Left colon (tissue), 2 donors: ENCODE measurements around the gene ACOT11. TPM values are rescaled to one million over a fixed set of nuclear protein-coding genes. Genes with fewer than 3 reads are reported as not detected.
A peak's percentile ranks its signal among the peaks of the same experiment; 100 is the strongest.
"Not testable (repeated sequence)": the region's sequence is repeated elsewhere in the genome, so short reads cannot be mapped to it uniquely, and the experiment has no call there.

Experiments
- ATAC-seq: fragments of 200-7000 bp; cut with Tn5 transposase; one replicate; pipeline ENCODE4 v1.9.1; 2020; ENCODE audit warnings: mild to moderate bottlenecking, moderate library complexity
- DNase-seq, 2 donors: peaks; one replicate each; pipeline ENCODE4 v3.0.0-alpha.2; 2020
- intact Hi-C, 2 donors: fragments of 100-400 bp; cut with DNase I in 1 of 2; cut with micrococcal nuclease in 1 of 2; formaldehyde crosslinking; loops; one replicate each; pipeline versions ENCODE4 v1.11.2 to v1.14.0; 2022; cut with DNase I, micrococcal nuclease
- total RNA-seq, 2 donors: library from RNA; stranded (reverse); fragmentation: NEBNext Ultra II Directional; extraction: Animal tissue kit (Norgen Biotek cat#: 25700); gene quantifications; one replicate each; pipeline ENCODE4 v1.2.1, GENCODE V29; 2021
- donor health status: DM: no; HTN: no; CAD: no.
- donor health status: DM: yes; HTN: yes; CAD: no.

The ACOT11 gene
- total RNA-seq, 2 donors from 2014 or later, result 59.7 to 77.0 TPM

DNA sequence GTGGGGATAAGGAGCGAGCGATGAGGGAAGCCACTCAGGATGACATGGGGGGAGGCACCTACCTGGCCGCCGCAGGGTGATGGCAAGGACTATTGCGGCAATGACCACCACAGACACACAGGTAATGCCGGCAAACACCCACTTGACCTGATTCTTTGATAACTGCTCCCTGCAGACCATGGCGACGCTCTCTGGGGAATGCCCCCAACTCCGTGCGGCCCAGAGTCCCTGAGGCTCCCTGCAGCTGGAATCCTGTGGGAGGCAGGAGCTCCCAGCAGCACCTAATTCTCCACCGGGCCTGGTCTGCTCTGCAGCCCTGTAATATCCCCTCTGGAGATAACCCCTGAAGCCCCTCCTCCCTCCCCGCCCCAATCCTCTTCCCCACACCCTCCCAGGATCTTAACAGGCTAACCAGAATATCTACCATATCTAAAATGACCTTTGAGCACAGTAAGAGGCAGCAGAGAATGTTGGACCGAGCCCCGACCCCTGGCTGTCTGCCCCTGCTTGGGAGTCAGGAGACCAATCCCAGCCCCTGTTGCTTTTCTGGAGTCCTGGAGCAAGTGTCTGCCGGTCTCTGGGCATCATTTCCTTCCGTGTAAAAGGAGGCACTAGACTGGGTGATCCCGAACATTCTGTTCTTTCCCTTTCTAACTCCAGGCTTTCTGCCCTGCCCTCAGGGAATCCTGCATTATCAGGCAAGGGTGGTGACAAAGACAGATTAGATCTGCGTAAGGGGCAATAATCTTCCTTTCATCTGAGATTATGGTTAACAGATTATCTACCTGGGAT, 75.4 kb downstream of the ACOT11 start, which contains the start of gene FAM151A:
FAM151A (minus strand) TSS at position 310 of the 792 bp plus-strand sequence; CDS start at position 180, 130 bp downstream.
- ATAC-seq, result peak; percentile 82

DNA sequence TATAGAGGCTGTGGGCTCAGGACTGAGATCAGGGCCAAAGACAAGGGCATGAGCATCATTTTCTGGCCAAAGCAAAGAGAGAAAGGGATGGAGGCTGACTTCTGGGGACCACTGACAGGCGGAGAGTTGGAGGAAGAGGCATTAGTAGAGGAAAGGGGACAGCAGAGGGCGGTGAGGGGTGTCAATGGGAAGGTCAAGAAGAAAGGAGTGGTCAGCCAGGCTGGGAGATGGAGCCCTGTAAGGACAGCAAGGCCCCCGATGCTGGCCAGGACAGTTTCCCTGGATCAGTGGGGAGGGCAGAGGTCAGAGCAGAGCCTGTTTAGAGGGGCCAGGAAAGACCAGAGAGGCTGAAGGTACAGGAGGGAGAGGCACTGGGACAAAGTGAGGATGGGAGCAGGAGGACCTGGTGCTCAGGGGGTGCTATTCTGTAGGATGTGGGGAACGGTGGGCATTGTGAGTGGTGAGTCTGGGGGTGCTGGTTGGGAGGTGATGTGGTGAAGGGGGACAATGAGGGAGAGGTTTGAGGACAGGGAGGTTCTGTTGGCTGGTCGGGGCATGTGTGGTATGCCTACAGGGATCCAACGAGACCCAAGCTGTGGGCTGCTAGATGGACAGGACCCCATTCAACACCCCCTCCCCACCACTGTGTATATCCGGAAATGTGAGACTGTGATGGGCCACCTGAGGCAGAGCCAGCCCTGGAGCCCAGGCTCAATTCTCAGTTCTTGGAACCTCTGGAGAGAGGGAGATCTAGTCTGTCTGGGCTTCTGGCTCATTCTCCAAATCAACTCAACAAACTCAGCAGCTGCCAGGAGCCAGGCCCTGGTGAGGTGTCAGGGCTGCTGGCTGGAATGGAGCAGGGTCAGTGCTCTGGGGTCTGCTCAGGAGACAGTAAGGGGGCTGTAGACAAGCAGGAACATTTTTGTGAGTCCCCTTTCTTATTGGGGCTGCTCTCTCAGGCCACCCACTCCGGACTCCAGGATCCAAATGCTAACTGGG, 76.7 kb downstream of the ACOT11 start:
- ATAC-seq, result no peak
- DNase-seq, result no peak
- intact Hi-C loops, result no loop called here

More for the DNA sequence above, 75.4 kb downstream of the ACOT11 start, which contains the start of gene FAM151A:
- DNase-seq, result no peak
- intact Hi-C loops, result no loop called here

DNA sequence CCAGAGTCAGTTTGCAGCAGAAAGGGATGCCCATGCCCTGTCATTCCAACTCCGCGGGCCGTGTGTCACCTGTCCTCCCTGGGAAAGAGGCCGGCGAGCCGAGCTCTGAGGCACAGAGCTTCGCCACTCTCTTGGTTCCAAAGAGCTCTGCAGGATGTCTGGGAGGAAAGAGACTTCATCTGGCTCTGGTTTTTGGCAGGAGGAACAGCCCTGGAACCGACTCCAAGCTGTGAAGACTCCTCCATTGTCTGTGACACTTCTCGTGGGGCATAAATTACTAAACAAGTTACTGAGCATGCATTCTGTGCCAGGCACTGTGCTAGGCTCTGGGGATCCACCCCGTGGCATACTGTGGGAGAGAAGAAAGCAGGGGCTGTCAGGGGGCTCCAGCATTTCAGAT, 79.2 kb downstream of the ACOT11 start:
- ATAC-seq (no peak), DNase-seq (no peak)
- intact Hi-C loops, result no loop called here

DNA sequence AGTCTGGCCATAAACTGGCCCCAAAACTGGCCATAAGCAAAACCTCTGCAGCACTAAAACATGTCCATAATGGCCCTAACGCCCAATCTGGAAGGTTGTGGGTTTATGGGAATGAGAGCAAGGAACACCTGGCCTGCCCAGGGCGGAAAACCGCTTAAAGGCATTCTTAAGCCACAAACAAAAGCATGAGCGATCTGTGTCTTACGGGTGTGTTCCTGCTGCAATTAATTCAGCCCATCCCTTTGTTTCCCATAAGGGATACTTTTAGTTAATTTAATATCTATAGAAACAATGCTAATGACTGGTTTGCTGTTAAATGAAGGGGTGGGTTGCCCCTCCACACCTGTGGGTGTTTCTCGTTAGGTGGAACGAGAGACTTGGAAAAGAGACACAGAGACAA, 87.8 kb downstream of the ACOT11 start:
- DNase-seq, ATAC-seq, intact Hi-C loops: not testable (repeated sequence)

DNA sequence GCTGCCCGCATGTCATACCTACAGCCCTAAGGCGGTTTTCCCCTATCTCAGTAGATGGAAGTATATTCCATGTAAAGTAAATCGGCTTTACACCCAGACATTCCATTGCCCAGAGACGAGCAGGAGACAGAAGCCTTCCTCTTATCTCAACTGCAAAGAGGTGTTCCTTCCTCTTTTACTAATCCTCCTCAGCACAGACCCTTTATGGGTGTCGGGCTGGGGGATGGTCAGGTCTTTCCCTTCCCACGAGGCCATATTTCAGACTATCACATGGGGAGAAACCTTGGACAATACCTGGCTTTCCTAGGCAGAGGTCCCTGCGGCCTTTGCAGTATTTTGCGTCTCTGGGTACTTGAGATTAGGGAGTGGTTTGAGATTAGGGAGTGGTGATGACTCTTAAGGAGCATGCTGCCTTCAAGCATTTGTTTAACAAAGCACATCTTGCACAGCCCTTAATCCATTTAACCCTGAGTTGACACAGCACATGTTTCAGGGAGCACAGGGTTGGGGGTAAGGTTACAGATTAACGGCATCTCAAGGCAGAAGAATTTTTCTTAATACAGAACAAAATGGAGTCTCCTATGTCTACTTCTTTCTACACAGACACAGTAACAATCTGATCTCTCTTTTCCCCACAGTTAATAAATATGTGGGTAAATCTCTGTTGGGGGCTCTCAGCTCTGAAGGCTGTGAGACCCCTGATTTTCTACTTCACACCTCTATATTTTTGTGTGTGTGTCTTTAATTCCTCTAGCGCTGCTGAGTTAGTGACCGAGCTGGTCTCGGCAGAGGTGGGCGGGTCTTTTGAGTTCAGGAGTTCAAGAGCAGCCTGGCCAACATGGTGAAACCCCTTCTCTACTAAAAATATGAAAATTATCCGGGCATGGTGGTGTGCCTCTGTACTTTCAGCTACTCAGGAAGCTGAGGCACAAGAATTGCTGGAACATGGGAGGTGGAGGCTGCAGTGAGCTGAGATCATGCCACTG, 88.7 kb downstream of the ACOT11 start:
- ATAC-seq, DNase-seq, intact Hi-C loops: not testable (repeated sequence)

DNA sequence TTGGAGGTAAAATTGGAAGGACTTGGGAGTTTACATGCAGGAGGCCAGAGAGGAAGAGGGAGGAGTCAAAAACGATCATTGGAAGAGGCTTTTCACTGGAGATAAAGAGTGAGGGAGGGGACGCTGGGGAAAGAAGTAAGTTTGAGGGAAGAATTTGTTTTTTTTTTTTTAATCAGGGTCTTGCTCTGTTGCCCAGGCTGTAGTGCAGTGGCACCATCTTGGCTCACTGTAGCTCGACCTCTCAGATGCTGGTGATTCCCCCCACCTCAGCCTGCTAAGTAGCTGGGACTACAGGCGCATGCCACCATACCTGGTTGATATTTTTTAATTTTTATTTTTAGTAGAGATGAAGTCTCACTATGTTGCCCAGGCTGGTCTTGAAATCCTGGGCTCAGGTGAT, 92.3 kb downstream of the ACOT11 start:
- DNase-seq, result no peak
- peak; percentile 25 for ATAC-seq
- intact Hi-C loops, result no loop called here

DNA sequence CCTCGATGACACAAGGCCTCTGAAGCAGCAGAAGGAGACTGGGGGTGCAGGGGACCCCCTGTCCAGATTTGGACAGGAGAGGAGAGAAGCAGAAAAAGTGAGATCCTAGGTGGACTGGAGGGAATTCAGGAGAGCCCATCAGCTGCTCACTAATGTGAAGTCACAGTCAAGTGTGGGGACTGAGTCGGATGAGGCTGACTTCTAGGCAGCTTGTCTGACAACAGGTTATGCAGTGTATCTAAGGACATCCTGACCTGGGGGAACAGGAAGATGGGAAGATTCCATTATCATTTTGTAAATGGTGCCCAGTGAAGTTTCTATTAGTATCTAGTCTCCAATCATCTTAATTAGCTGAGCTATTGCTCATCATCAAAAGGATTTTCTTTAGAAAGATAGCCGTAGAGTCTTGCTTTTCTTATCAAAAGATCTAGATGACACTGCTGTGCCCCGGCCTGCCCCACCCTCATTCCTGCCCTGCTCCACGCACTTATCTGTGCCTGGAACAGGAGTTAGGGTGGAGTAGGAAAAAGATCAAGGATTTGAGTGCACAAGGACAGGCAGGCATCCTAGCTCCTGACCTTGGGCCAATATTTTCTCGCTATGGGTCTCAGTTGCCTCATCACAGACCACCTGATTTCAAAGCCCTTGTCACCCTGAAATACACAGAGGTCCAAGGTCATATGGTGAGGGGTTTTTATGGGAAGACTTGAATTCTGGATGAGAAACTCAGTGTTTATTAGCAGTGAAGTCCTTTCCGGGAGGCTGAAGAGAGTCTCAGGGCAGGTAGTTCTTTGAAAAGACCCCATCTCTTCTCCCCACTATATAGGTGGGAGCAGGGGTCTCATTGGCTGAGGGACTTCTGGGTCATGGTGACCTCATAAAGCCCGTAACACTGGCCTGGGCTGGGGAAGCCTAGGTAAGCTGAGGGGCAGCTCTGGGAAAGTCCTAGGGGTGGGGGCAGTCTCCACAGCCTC, 93.1 kb downstream of the ACOT11 start, which contains the start of gene MROH7:
MROH7 (plus strand) TSS at position 924 of the 974 bp plus-strand sequence. CDS start 11,141 bp downstream, outside the sequence.
- DNase-seq (peak; percentile 64 to 81), ATAC-seq (peak; percentile 96)
- intact Hi-C loops, result no loop called here

DNA sequence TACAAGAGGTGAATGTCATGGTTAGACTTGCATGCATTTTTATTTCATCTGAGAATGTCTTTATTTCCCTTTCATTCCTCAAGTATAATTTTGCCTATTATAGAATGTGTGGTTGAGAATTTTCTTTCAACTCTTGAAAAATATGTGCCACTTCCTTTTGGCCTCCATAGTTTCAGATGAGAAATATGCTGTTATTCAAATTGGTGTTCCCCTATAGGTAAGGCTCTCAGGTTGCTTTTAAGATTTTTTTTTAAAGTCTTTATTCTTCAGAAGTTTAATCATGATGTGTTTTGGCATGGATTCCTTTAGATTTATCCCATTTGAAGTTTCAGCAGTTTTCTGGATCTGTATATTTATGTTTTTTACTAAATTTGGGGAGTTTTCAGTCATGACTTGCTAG, 95.7 kb downstream of the ACOT11 start:
- no peak for ATAC-seq
- intact Hi-C loops, result no loop called here
- no peak for DNase-seq

DNA sequence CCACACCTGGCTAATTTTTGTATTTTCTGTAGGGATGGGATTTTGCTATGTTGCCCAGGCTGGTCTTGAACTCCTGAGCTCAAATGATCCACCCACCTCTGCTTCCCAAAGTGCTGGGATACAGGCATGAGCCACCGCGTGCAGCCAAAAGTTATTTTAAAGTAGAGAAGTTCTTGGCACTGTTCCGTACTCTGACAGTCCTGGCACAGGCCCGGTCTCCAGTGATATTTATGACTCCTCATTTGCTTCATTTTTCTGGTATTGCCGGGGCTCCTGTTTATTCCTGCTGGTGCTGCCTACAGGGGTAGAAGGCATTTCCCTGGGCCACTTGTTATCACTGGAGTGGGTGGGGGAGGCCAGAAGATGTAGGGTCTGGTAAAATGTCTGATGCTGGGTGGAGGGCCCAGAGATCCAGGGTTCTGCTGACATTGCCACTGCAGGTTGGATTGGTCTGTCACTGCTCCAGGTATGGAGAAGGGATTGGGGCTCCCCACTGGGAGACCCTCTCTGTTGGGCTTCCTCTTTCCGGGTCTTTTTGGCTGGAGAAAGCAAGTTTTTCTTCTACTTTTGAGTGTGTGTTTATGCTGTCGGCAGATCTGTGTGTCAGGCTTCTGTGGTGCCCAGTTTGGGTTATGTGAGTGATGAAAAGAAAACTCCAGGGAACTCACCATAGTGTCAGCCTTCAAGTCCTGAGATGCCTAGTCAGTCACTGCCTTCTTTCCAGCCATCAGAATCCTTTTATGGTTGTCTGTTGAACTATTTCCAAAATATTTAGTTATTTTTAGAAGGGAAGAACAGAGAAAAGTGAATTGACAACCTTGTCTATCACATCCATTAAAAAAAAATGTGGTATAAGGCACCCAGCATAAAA, 98.0 kb downstream of the ACOT11 start:
- ATAC-seq (no peak), DNase-seq (peak in 1 of 2 donors; percentile 47)
- intact Hi-C loops, result no loop called here

DNA sequence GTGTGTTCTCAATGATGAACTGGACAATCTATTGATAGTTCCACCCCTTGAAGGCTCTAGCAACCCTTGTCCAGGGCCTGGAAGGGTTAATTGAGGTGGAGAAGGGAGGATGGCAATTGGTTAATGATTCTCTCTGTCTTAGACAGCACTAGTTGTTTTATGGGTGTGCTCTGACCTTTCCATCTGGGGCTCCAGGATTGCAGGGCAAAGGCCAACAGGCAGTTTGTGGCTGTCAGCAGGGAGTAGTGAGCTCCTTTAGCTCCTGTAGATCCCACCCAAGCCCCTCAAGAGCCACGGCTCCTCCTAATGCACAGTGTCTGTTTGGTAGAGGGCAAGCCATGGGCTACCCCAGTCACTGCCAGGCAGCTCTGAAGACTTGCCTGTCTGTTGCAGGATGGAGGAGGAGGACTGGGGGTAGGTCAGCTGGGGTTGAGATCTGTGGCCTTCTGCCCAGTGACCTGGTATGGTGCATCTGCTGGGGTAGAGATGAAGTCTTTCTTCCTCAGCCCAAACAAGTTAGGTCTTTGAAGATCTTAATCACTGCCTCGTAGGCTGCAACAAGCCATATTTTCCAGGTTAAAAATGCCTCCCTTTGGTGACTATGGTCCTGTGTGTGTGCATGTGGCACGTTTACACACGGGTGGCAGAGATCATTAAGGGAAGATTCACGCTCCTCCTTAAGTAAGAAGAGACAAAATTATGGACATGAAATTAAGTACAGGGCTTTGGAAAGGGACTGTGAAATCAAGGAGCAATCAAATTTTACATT, 101.3 kb downstream of the ACOT11 start:
- DNase-seq (peak; percentile 74 to 81), ATAC-seq (peak; percentile 93)
- intact Hi-C loops, result no loop called here

DNA sequence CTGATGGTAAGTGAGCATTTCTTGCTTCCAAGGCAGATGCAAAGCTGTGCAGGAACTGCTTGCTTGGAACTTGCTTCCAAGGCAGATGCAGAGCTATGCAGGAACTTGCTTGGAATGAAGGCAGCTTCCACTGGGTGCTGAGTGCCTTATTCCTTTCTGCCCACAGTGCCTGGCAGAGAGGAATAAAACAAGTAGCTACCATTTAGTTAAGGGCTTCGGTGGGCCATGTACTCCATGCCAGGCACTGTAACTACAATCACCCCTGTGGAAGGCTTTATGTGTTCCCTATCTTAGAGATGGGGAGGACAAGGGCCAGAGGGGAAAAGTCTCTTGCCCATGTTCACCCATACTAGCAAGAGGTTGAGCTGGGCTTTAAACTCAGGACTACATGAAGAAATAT, 101.9 kb downstream of the ACOT11 start:
- ATAC-seq (peak; percentile 41), DNase-seq (no peak)
- intact Hi-C loops, result no loop called here

DNA sequence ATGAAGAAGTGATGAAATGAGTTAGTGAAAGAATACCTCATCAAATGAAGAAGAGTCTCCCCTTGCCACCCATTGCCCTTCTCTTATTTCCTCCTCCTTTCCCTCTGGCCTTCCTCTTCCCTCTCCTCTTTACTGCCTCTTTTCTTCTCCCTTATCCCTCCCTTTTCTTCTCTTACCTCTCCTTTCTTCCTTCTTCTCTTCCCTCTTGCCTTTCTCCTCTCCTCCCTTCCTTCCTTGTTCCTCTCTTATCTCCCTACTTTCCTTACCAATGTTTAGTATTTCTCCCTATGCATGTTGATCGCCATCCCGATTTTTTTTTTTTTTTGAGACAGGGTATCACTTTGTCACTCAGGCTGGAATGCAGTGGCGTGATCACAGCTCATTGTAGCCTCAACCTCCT, 102.4 kb downstream of the ACOT11 start:
- intact Hi-C loops, result no loop called here
- no peak for ATAC-seq
- no peak for DNase-seq

DNA sequence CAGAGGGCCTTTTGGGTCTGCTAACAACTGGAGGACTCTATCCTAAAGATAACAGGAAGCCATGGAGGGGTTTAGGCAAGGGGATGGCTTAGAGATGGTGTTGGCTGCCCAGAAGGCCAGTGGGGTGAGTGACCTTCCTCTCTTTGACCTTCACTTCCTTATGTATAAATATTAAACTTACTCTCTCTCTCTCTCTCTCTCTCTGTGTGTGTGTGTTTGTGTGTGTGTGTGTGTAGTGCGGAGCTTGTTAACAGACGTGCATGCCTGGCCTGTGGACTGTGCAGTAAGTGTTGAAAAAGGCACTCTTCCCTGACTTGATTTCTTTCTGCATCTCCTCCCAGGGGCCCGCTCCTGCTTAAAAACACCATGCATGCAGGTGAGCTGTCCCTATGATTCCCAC, 103.6 kb downstream of the ACOT11 start:
- ATAC-seq (peak; percentile 6), DNase-seq (no peak)
- intact Hi-C loops, result no loop called here

DNA sequence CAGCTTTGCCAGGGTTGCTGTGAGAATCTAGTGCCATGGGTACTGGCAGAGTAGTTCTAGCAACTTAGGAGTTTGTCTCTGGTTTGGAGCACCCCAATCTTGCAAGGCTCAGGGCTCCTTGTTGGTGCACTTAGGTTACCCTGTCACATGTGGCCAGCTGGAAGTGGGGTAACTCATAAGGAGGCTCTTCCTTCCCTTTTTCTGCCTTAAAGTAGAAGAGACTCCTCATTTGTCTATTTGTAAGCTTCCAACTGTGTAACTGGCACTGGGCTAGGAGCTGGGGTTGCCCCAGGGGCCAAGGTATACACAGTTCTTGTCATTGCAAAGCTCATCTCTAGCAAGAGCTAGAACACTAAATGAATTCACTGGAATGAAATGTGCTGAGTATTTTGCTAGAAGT, 104.1 kb downstream of the ACOT11 start:
- intact Hi-C loops, result no loop called here
- no peak for ATAC-seq
- no peak for DNase-seq

DNA sequence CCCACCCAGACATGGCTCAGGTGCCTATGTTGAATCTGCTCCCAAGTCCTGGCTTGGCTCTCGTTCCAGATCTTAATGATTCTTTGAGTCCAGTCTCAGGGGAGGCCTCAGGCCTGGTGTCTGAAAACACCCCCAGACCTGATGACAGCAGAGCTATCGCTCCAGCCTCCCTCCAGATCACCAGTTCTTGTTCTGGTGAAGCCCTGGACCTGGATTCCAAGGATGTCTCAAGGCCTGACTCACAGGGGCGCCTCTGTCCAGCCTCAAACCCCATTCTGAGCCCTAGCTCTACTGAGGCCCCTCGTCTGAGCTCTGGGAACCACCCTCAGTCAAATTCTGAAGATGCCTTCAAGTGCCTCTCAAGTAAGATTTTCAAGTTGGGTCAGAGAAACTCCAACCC, 105.0 kb downstream of the ACOT11 start:
- ATAC-seq (no peak), DNase-seq (no peak)
- intact Hi-C loops, result no loop called here
